Immature natural killer cell (primary cell): ENCODE results near the gene USP48. TPM values are rescaled to one million over a fixed set of nuclear protein-coding genes. Genes with fewer than 3 reads are reported as not detected.
"Not testable (repeated sequence)": the region's sequence is repeated elsewhere in the genome, so short reads cannot be mapped to it uniquely, and the experiment has no call there.

Source experiments
- DNase-seq, 3 donors: peaks; one replicate each; pipeline ENCODE4 v3.0.0; 2022; ENCODE audit warnings: mixed read lengths in 1 of 3
- H3K27ac Mint-ChIP-seq, 6 donors: one replicate each; pipeline ENCODE4 v1.8.0; 2020; ENCODE audit warnings: mixed read lengths in 6 of 6, mild to moderate bottlenecking in 5 of 6, inconsistent platforms in 4 of 6, moderate library complexity in 3 of 6
- H3K27me3 Mint-ChIP-seq, 3 donors: one replicate each; pipeline ENCODE4 v1.8.0; 2020 to 2021; ENCODE audit warnings: low read depth in 3 of 3, mild to moderate bottlenecking in 3 of 3, mixed read lengths in 3 of 3, moderate library complexity in 3 of 3, inconsistent platforms in 1 of 3
- H3K36me3 Mint-ChIP-seq, 3 donors: one replicate each; pipeline ENCODE4 v1.8.0; 2020; ENCODE audit warnings: mixed read lengths in 3 of 3, inconsistent platforms in 2 of 3, mild to moderate bottlenecking in 2 of 3
- H3K4me1 Mint-ChIP-seq, 2 donors: one replicate each; pipeline ENCODE4 v1.8.0; 2020; ENCODE audit warnings: inconsistent platforms in 2 of 2, mild to moderate bottlenecking in 2 of 2, mixed read lengths in 2 of 2, moderate library complexity in 1 of 2
- H3K4me3 Mint-ChIP-seq, 5 donors: one replicate each; pipeline ENCODE4 v1.8.0; 2020; ENCODE audit warnings: mild to moderate bottlenecking in 5 of 5, mixed read lengths in 5 of 5, inconsistent platforms in 3 of 5, moderate library complexity in 3 of 5
- H3K9me3 Mint-ChIP-seq, 6 donors: one replicate each; pipeline ENCODE4 v1.8.0; 2020; ENCODE audit warnings: mild to moderate bottlenecking in 6 of 6, mixed read lengths in 6 of 6, inconsistent platforms in 4 of 6, moderate library complexity in 3 of 6
- polyA plus RNA-seq, 3 donors: library from polyadenylated mRNA; unstranded; fragments of 300-500 nt; fragmentation: Illumina TruSeq; gene quantifications; one replicate each; pipeline ENCODE4 v1.2.3, GENCODE V29; 2021

USP48 gene
- polyA plus RNA-seq, 3 donors from 2014 or later, result 24.9 to 31.8 (median 26.3) TPM

DNA sequence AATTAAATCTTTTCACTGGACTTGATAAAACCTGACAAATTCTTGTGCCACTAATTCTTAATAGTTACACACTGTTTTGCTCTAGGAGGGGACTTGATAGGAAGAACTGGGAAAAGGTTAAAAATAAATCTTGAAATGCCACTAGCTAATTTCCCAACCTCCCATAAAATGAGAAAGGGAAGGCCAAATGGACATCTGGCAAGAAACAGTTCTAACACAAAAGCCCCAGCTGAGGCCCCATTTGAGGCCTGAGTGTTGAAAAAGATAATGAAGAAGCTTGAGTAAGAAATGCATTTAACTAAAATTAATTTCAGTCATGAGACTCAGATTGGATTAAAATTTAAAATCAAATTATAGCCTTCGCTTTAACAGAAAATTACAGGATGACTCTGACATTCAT is 102.6 kb downstream of the USP48 start:
- no peaks in the 10 kb centered on the region for H3K4me1 Mint-ChIP-seq
- H3K9me3 Mint-ChIP-seq, result no peaks in the 10 kb centered on the region
- peaks cover 7 to 35% (median 22%) of the 10 kb centered on the region in 3 donors for H3K36me3 Mint-ChIP-seq
- H3K27ac Mint-ChIP-seq, result peak overlapping the region in 1 of 6 donors; percentile 69
- no peak for DNase-seq
- H3K4me3 Mint-ChIP-seq, result no peak overlapping the region
- H3K27me3 Mint-ChIP-seq, result peaks cover 0 to 3% (median 0%) of the 10 kb centered on the region in 3 donors

DNA sequence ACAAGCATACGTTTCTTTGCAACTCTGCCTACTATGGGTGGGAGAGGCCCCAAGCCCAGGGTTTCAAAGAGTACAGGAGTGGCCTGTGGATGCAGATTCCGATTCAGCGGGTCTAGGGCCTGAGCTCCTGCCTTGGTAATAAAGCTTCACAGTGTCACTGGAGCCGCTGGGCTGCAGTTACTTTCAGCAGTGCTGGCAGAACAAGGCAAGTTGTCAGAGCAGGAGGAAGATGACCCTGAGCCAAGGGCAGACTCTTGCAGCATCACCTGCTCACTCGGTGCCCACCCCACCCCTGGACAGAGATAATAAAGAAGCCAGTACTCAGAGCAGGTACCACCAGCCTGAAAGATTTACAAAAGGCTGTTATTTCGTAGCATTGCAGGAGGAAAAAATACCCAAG is 105.8 kb downstream of the USP48 start:
- no peak for DNase-seq
- H3K9me3 Mint-ChIP-seq, result no peaks in the 10 kb centered on the region
- no peak overlapping the region for H3K4me3 Mint-ChIP-seq
- H3K36me3 Mint-ChIP-seq, result peaks cover 0 to 14% (median 8%) of the 10 kb centered on the region in 3 donors
- no peaks in the 10 kb centered on the region for H3K4me1 Mint-ChIP-seq
- no peak overlapping the region for H3K27ac Mint-ChIP-seq
- peaks cover 0 to 3% (median 0%) of the 10 kb centered on the region in 3 donors for H3K27me3 Mint-ChIP-seq

DNA sequence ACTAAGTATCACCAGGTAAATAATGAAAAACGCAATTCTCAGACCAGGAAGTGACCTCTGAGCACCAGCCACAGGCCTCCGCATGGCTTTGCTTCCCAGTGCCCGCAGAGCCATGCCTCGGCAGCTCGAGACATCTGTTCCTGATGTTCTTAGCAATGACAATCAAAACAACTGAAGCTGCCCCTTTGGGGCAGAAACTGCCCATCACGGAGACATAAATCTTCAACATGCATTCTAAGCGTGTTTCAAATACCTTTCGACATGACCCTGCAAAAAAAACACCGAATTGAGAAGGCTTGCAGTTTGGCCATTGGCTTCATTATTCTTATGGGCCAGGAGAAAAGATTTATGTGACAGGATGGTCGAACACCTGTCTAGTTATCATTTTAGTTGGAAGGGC is 108.0 kb downstream of the USP48 start:
- Mint-ChIP-seq H3K4me3 (no peak overlapping the region), H3K27ac (peak overlapping the region in 1 of 6 donors; percentile 12), H3K9me3 (no peaks in the 10 kb centered on the region), H3K36me3 (peaks cover 0 to 13% (median 3%) of the 10 kb centered on the region in 3 donors), H3K4me1 (peaks cover 0 to 2% of the 10 kb centered on the region in 2 donors), H3K27me3 (peaks cover 0 to 12% (median 2%) of the 10 kb centered on the region in 3 donors)
- DNase-seq, result no peak

DNA sequence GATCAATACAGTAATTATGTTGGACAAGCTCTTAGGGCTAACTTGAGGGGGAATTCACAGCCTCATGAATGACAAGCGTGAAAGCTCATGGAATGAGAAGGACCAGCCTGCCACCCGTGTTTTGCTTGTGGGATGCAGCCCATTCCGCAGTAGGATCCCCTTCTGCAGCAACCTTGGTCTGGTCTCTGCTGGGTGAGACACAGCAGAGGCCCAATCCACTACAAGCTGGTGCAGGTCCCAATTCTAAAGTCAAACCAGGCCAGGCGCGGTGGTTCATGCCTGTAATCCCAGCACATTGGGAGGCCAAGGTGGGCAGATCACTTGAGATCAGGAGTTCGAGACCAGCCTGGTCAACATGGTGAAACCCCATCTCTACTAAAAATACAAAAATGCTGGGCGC is 109.1 kb downstream of the USP48 start:
- H3K27me3 Mint-ChIP-seq, result peaks cover 0 to 14% (median 6%) of the 10 kb centered on the region in 3 donors
- not testable (repeated sequence) for H3K27ac Mint-ChIP-seq, H3K9me3 Mint-ChIP-seq, H3K36me3 Mint-ChIP-seq, DNase-seq, H3K4me3 Mint-ChIP-seq, H3K4me1 Mint-ChIP-seq

DNA sequence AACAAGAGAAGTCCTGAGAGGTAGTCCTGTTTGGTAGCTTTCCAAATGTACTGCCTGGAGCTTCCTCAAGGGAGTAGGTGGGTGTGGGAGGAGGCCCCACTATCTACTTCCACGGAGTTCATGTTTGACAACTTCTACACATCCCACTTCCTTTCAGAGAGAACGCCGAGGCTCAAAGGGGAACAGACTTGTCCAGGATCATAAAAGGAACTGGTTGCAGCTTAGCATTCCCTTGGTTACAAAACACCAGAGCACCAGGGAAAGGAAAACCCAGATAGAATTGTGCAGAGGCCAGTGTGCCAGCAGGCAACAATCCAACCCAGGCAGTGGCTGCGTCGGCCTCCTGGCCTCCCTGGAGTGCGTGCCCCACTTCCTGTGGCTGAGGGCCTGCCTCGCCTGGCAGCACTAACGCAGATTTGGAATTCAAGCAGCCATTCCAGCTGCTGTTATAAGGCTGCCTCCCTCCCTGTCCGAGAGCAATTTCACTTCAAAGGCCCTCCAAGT is 109.6 kb downstream of the USP48 start:
- peak overlapping the region in 1 of 6 donors; percentile 11 for H3K27ac Mint-ChIP-seq

DNA sequence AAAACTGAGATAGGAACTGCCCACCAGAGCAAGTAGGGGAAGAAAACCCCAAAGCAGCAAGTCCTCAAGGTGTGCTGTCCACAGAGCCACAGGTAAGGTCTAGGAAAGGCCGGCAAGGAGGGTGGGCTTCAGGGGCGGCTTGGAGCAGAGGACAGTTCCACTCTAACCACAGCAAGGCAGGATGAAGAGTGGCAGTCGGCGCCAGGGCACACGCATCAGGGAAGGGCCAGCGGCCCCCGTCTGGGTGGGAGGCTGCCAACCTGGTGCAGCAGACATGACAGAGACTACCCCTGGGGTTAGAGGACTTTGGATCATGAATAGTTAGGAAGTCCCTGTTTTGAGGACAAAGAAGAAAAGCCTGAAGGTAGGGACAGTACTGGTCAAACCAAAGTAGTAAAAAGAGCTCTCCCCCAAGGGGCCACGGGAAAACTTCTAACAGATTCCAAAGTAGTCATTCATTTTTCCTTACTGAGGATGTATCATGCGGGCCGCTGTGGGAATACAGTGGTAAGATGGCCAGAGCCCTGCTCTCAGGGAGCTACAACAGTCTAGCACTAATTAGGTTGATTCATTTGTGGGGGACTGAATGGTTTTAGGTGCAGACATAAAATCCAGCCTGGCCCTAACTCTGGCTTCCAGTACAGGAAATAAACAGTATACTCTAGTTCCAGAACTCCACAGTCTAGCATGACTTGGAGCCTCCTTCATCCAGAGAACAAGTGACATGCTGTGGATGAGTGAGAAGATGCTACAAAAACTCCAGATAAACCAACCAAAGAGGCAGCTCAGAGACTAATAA is 110.3 kb downstream of the USP48 start:
- H3K9me3 Mint-ChIP-seq, result no peaks in the 10 kb centered on the region
- peaks cover 3 to 18% (median 11%) of the 10 kb centered on the region in 3 donors for H3K27me3 Mint-ChIP-seq
- no peaks in the 10 kb centered on the region for H3K36me3 Mint-ChIP-seq
- DNase-seq, result no peak
- H3K4me3 Mint-ChIP-seq, result no peak overlapping the region
- peaks cover 0 to 2% of the 10 kb centered on the region in 2 donors for H3K4me1 Mint-ChIP-seq
- H3K27ac Mint-ChIP-seq, result no peak overlapping the region

More for the DNA sequence above, 109.6 kb downstream of the USP48 start:
- H3K27me3 Mint-ChIP-seq, result peaks cover 0 to 14% (median 10%) of the 10 kb centered on the region in 3 donors
- H3K9me3 Mint-ChIP-seq, result no peaks in the 10 kb centered on the region
- H3K4me3 Mint-ChIP-seq, result no peak overlapping the region
- peaks cover 0 to 2% (median 0%) of the 10 kb centered on the region in 3 donors for H3K36me3 Mint-ChIP-seq
- DNase-seq, result no peak
- H3K4me1 Mint-ChIP-seq, result peaks cover 0 to 2% of the 10 kb centered on the region in 2 donors

DNA sequence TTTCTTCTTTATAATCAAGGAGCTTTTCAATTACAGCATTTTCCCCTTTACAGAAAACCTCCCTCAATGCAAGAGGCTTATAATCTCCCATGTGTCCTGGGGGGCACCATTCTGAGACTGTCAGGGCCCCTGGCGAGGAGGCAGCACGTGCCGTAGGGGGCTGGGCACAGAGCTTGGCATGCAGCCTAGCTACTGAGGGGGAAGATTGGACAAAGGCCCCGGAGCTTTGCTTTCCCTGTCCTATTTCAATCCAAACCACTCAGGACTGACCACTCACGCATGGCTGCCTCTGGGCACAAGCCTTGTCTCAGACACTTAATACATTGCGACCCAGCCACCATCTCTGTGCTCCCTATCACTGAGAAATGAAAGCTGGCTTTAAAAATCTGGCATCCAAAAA is 111.0 kb downstream of the USP48 start:
- DNase-seq, result no peak
- Mint-ChIP-seq H3K9me3 (no peaks in the 10 kb centered on the region), H3K27me3 (peaks cover 4 to 19% (median 11%) of the 10 kb centered on the region in 3 donors), H3K4me3 (no peak overlapping the region), H3K36me3 (no peaks in the 10 kb centered on the region), H3K4me1 (peaks cover 0 to 2% of the 10 kb centered on the region in 2 donors), H3K27ac (peak overlapping the region in 1 of 6 donors; percentile 22)

DNA sequence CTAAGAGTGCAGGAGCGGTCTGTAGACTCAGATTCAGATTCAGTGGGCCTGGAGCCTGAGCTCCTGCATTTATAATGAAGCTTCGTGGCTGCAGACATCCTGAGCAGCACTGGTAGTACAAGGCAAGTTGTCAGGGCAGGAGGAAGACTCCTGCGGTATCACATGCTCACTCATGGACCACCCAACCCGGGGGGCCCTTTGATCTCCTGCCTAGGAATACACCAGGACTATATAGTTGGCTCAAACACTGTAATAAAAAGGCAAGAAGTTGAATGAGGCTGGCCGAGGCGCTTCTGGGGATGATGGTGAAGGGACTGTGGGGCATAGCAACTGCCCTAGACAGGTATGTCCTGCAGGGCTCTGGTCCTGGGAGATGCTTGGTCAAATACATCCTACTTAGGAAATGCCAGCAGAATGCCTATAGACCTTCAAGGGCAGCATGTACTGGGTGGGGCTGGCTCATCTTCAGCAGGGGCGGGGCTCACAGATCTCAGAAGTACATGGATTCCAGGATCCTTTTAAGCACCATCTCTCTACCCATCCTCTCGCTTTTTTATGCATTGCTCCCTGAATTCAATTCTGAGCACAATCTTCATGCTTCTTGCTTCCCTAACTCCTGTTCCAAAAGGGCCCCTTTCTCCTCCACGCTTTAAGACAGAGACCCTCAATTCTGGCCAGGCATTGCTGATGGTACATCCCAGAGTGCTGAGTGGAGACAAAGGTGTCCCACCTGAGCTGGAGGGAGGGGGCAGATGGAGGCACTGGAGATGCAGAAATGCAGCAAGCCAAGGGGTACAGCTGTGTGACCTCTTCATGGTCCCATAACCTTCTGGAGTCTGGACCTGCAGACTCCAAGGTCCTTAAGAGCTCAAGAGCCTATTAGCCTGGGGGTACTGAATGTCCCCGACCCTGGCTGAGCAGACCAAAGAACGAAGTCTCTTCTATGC is 111.7 kb downstream of the USP48 start:
- DNase-seq, result no peak
- Mint-ChIP-seq H3K36me3 (no peaks in the 10 kb centered on the region), H3K27me3 (peaks cover 6 to 19% (median 11%) of the 10 kb centered on the region in 3 donors), H3K9me3 (no peaks in the 10 kb centered on the region), H3K27ac (no peak overlapping the region), H3K4me3 (peak overlapping the region in 2 of 5 donors; percentile 35 to 62), H3K4me1 (peaks cover 0 to 2% of the 10 kb centered on the region in 2 donors)

DNA sequence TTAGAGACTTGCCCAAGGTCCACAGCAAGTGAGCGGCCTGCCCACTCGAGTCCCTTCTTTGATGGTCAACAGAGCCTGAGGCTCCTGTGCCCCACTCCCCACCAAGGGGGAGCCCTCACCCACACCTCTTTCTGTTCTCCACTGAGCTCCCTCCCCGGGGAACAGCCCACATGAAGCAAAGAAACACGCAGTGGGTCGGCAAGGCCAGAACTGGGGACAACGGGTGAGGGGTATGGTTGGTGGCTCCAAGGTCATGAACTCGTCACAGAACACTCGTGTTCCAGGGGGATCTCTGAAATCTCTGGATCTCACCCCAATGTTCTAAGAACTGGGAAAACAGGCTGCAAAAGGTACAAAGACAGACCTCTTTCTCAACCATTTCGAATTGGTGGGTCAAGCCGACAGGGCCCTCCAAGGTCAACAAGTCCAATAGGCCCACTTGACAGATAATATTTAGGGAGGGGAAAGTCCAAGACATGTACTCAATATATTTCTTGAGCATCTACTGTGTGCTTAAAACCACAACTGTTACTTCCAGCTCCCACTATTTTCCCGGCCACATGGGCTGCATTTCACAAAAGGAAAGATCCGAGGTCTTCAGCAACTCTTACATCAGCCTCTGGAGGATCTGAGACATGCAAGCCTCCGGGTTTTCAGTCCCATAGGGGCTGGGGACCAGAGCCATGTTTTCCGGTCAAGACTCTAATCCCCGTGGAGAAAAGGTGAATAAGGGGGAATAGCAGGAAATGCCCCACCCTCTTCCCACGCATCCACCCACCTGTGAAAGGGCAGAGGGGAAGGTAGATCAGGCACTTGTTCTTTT is 112.7 kb downstream of the USP48 start:
- H3K4me3 Mint-ChIP-seq, result peak overlapping the region in 4 of 5 donors; percentile 15 to 76 (median 70)
- no peaks in the 10 kb centered on the region for H3K36me3 Mint-ChIP-seq
- H3K27ac Mint-ChIP-seq, result no peak overlapping the region
- no peaks in the 10 kb centered on the region for H3K9me3 Mint-ChIP-seq
- H3K27me3 Mint-ChIP-seq, result peaks cover 6 to 23% (median 13%) of the 10 kb centered on the region in 3 donors
- DNase-seq, result no peak
- H3K4me1 Mint-ChIP-seq, result peaks cover 0 to 2% of the 10 kb centered on the region in 2 donors

DNA sequence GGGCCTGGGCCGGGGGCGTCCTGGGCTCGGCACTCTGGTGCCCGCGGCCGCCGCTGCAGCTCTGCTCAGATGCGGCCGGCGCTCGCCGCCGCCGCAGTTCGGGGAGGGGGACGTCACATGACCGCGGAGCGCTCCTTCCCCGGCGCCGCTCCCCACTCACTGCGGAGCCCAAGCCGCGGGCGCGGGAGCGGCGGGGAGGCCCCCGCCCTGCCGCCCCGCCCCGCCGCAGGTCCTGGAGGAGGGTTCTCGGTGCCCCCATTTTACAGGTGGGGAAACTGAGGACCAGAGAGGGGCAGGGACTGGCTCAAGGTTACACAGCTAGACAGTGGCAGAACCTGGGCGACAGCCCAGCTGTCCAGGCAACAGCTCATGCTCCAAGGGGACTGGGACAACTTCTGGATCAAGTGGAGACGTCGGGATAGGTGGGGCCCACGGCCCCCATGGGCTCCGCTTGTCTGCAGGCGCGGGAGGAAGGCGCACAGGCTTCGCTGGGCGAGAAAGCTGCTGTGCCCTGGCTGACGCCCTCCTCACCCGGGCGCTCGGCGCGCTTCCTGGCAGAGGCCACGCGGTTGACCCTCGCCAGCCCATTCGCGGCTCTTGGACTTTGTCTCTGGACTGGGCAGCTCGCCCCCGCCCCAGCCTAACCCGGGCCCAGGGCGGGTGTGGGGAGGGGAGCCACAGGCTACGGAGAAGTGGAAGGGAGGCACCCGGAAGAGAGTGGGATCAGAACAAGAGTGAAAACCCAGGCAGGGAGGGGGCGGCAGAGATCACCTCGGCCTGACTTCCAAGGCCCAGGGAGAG is 113.5 kb downstream of the USP48 start, which contains the start of gene RAP1GAP:
TSS of gene RAP1GAP (minus strand) at position 100 of the 801 bp plus-strand sequence. CDS start 49,325 bp downstream, outside the sequence.
- peak within 1 kb of the TSS; percentile 15 to 76 (median 69) for H3K4me3 Mint-ChIP-seq
- no peaks in the 10 kb centered on the region for H3K36me3 Mint-ChIP-seq
- peak in 2 of 3 donors; percentile 26 to 28 for DNase-seq
- no peaks in the 10 kb centered on the region for H3K9me3 Mint-ChIP-seq
- H3K27ac Mint-ChIP-seq, result no peak within 1 kb of the TSS
- peaks cover 0 to 2% of the 10 kb centered on the region in 2 donors for H3K4me1 Mint-ChIP-seq
- peaks cover 6 to 23% (median 13%) of the 10 kb centered on the region in 3 donors for H3K27me3 Mint-ChIP-seq

DNA sequence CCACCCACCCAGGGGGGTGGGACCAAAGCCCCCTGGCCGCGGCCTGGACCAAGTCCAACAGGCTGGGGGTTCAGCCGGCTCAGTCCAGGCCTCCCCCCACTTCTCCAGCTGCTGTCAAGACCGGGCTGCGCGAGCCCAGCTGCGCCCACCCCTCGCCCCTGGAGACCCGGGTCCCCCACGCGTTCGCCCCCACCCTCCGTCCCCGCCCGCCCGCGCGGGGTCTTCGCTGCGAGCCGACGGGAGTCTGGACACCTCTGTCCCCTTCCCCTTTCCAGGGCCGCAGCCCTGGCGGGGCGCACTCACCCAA is 114.0 kb downstream of the USP48 start:
- Mint-ChIP-seq H3K4me3 (no peak overlapping the region), H3K9me3 (no peaks in the 10 kb centered on the region), H3K27me3 (peaks cover 7 to 23% (median 13%) of the 10 kb centered on the region in 3 donors), H3K36me3 (no peaks in the 10 kb centered on the region), H3K4me1 (peaks cover 0 to 2% of the 10 kb centered on the region in 2 donors), H3K27ac (no peak overlapping the region)
- no peak for DNase-seq

DNA sequence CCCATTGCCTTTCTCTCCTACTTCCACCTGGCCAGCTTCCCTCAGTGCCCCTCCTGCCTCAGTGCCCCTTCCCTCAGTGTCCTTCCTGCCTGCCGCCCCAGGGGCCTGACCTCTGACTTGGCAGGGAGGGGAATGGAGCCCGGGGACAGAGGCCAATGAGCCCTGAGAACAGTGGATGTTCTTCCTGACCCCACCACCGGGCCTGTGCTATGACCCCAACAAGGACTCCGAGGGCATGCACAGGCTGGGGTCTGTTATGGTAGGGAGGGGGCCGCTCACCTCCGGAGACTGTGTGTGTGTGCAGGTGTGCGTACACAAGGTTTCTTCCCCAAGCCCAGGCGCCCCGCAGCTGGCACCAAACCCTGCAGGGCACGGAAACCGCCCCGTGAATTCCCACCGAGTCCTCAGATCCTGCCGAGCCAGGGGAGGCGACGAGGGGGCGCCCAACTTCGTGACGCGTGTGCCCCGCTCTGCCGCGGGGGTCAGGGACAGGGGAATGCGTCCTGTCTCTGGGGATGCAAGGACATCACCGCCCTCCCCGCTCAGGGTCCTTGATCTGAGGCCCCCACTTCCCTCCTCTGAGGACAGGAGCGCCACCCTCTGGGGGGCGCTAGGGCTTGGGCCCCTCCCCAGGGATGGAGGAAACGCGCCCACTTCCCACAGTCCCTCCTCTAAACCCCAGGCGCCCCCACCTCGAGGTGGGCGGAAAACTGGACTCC is 114.6 kb downstream of the USP48 start:
- Mint-ChIP-seq H3K9me3 (no peaks in the 10 kb centered on the region), H3K4me3 (peak overlapping the region in 2 of 5 donors; percentile 14 to 21), H3K27ac (no peak overlapping the region)

More for the DNA sequence above, 114.6 kb downstream of the USP48 start:
- Mint-ChIP-seq H3K4me1 (peaks cover 0 to 2% of the 10 kb centered on the region in 2 donors), H3K27me3 (peaks cover 8 to 25% (median 13%) of the 10 kb centered on the region in 3 donors), H3K36me3 (no peaks in the 10 kb centered on the region)
- DNase-seq, result no peak
